ENCODE results near the gene HDAC7. TPM values are rescaled to one million over a fixed set of nuclear protein-coding genes. Genes with fewer than 3 reads are reported as not detected.

HDAC7 gene
- total and polyA plus RNA-seq, 2 of the 13 experiments (the other 11 are each of a cell fraction or from before 2014, with no cell fraction given), result 4.6 to 10.8 TPM

GRCh38 chr12:47820631-47821345 is 1.1 kb upstream of the HDAC7 start (continued):
- TF ChIP-seq PHF21A (CRISPR knock-in tag; IDR thresholded peaks at IDR 0.05) (0 out of 2 replicates have a peak, but pooled peaks have one; percentile 33), GMEB1 (CRISPR knock-in tag; IDR thresholded peaks at IDR 0.05; ENCODE audit: borderline replicate concordance) (no peak), ZNF501 (CRISPR knock-in tag; IDR thresholded peaks at IDR 0.05) (no peak), ZNF317 (CRISPR knock-in tag; IDR thresholded peaks at IDR 0.05) (no peak), ZNF747 (CRISPR knock-in tag; IDR thresholded peaks at IDR 0.05; ENCODE audit: borderline replicate concordance) (no peak), ZNF383 (CRISPR knock-in tag; IDR thresholded peaks at IDR 0.05; ENCODE audit: borderline replicate concordance) (no peak), ZBTB7B (CRISPR knock-in tag; IDR thresholded peaks at IDR 0.05) (no peak), KMT2B (CRISPR knock-in tag; IDR thresholded peaks at IDR 0.05) (no peak), FOXJ3 (CRISPR knock-in tag; IDR thresholded peaks at IDR 0.05; ENCODE audit: borderline replicate concordance) (no peak), ZBTB20 (CRISPR knock-in tag; IDR thresholded peaks at IDR 0.05; ENCODE audit: borderline replicate concordance, low read depth) (no peak), ZNF136 (CRISPR knock-in tag; IDR thresholded peaks at IDR 0.05; ENCODE audit: low read depth) (no peak), DMAP1 (CRISPR knock-in tag; IDR thresholded peaks at IDR 0.05) (no peak), ONECUT2 (CRISPR knock-in tag; IDR thresholded peaks at IDR 0.05) (no peak), THAP8 (CRISPR knock-in tag; IDR thresholded peaks at IDR 0.05; ENCODE audit: borderline replicate concordance) (no peak), CEBPZ (IDR thresholded peaks at IDR 0.05; ENCODE audit: low read length) (no peak), ZNF572 (CRISPR knock-in tag; IDR thresholded peaks at IDR 0.05) (no peak), SKI (IDR thresholded peaks at IDR 0.05; ENCODE audit: partially characterized antibody) (no peak), NR3C1 (CRISPR knock-in tag; IDR thresholded peaks at IDR 0.05) (no peak), ZNF597 (CRISPR knock-in tag; IDR thresholded peaks at IDR 0.05) (no peak), ATF7 (IDR thresholded peaks at IDR 0.05) (no peak), ATF7 (CRISPR knock-in tag; IDR thresholded peaks at IDR 0.05) (0 out of 2 replicates have a peak, but pooled peaks have one; percentile 24), ZSCAN12 (CRISPR knock-in tag; IDR thresholded peaks at IDR 0.05) (no peak), GPBP1L1 (CRISPR knock-in tag; IDR thresholded peaks at IDR 0.05) (no peak)

Measured in HepG2 (cell line).